Tibial artery (tissue), 4 donors: ENCODE results near the gene OSTF1.

Source experiments
- DNase-seq, 2 donors: peaks; one replicate each; pipeline ENCODE4 v3.0.0-alpha.2; 2019
- H3K27ac ChIP-seq, 2 donors: fragments of 200-600 bp; sonication (generic) in 1 of 2; 1 replicate in 1 of 2; 2 replicates in 1 of 2; pipeline ENCODE4 v1.5.1; 2018 to 2019; ENCODE audit warnings: mild to moderate bottlenecking in 1 of 2
- H3K27me3 ChIP-seq, 2 donors: fragments of 200-600 bp; sonication (generic) in 1 of 2; one replicate each; pipeline versions ENCODE4 v1.5.1 to v1.6.0; 2016 to 2019
- H3K36me3 ChIP-seq, 3 donors: fragments of 200-600 bp; sonication (generic) in 2 of 3; one replicate each; pipeline ENCODE4 v1.5.1; 2016 to 2019; ENCODE audit warnings: mild to moderate bottlenecking in 2 of 3
- H3K4me1 ChIP-seq, 4 donors: fragments of 200-600 bp; sonication (generic) in 2 of 4; 1 replicate in 3 of 4; 2 replicates in 1 of 4; pipeline ENCODE4 v1.5.1; 2016 to 2019
- H3K4me3 ChIP-seq, 2 donors: fragments of 200-600 bp; sonication (generic) in 1 of 2; 1 replicate in 1 of 2; 2 replicates in 1 of 2; pipeline ENCODE4 v1.5.1; 2018 to 2019; ENCODE audit warnings: mild to moderate bottlenecking in 2 of 2
- H3K9me3 ChIP-seq, 3 donors: fragments of 200-600 bp; sonication (generic) in 1 of 3; one replicate each; pipeline ENCODE4 v1.5.1; 2016 to 2019
- CTCF ChIP-seq, 2 experiments: fragments of 200-600 bp in 1 of 2; fragments of 450-650 bp in 1 of 2; IDR thresholded peaks; one replicate each; pipeline ENCODE4 v1.5.1; 2017 to 2019; ENCODE audit warnings: antibody characterized with exemption in 2 of 2, mild to moderate bottlenecking in 1 of 2, moderate library complexity in 1 of 2
- intact Hi-C: fragments of 100-400 bp; cut with DNase I; formaldehyde crosslinking; loops from one replicate; pipeline ENCODE4 v1.15.0; 2023; ENCODE audit warnings: low total_unique reads

Gene OSTF1

DNA sequence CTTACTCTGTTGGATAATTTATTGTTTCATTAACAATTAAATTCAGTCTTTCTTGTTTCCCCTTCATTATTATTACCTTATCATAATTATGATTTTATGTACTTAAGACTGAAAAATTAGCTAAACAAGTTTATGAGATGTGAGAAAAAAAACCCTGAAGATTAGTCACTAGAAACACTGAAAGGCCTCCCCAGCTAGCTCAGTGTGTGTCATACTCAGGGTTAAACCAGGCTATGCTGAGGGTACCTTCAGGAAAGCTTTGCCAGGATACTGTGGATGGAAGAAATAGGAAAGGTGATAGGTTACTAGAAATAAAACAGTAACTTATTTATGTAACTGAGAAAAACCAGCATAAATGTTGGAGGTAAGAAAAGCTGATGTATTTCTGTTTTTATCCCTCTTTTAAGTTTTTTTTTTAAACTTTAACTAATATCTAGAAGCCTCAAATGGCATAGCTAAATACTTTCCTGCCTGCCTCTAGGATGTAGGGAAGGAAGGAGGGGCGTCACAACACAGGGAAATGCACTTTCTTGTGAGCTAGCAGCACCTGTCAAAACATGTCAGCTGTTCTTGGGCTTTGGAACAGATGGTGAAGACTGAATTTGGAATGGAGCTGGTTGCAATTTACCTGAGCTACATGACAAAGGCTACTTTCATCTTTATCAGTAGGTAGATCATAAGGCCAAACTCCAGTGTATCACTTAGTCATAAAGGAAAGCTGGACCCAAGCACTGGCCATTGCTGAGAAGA, 24.6 kb upstream of the OSTF1 start:
- Histone ChIP-seq H3K9me3 (no peaks in the 10 kb centered on the region), H3K27me3 (no peaks in the 10 kb centered on the region), H3K4me3 (no peak overlapping the region), H3K27ac (no peak overlapping the region), H3K36me3 (peaks cover 22 to 53% (median 24%) of the 10 kb centered on the region in 3 donors), H3K4me1 (peaks cover 0 to 3% (median 0%) of the 10 kb centered on the region in 4 donors)
- no peak for DNase-seq
- no peak for TF ChIP-seq CTCF (IDR thresholded peaks at IDR 0.05)
- intact Hi-C loops = no loop called here

- Histone ChIP-seq H3K27ac (no peak overlapping the region), H3K9me3 (no peaks in the 10 kb centered on the region), H3K36me3 (peaks cover 22 to 57% (median 27%) of the 10 kb centered on the region in 3 donors), H3K27me3 (no peaks in the 10 kb centered on the region), H3K4me3 (no peak overlapping the region), H3K4me1 (peaks cover 0 to 3% (median 0%) of the 10 kb centered on the region in 4 donors)
- no peak for DNase-seq
- intact Hi-C loops = no loop called here
- no peak for TF ChIP-seq CTCF (IDR thresholded peaks at IDR 0.05)
Measured at GRCh38 chr9:75064307-75065025, 23.8 kb upstream of the OSTF1 start.

GRCh38 chr9:75065510-75065909, 22.8 kb upstream of the OSTF1 start:
- Histone ChIP-seq H3K36me3 (peaks cover 21 to 59% (median 27%) of the 10 kb centered on the region in 3 donors), H3K9me3 (no peaks in the 10 kb centered on the region), H3K4me1 (peaks cover 0 to 3% (median 0%) of the 10 kb centered on the region in 4 donors), H3K27me3 (no peaks in the 10 kb centered on the region), H3K4me3 (no peak overlapping the region), H3K27ac (no peak overlapping the region)
- TF ChIP-seq CTCF (IDR thresholded peaks at IDR 0.05) = no peak
- intact Hi-C loops = no loop called here
- no peak for DNase-seq

GRCh38 chr9:75067894-75068293, 20.4 kb upstream of the OSTF1 start:
- no peak overlapping the region for H3K27ac ChIP-seq
- intact Hi-C loops = no loop called here
- H3K36me3 ChIP-seq = peaks cover 13 to 52% (median 16%) of the 10 kb centered on the region in 3 donors
- DNase-seq = no peak
- TF ChIP-seq CTCF (IDR thresholded peaks at IDR 0.05) = no peak
- no peaks in the 10 kb centered on the region for H3K9me3 ChIP-seq
- peaks cover 0 to 3% (median 0%) of the 10 kb centered on the region in 4 donors for H3K4me1 ChIP-seq
- H3K27me3 ChIP-seq = no peaks in the 10 kb centered on the region
- no peak overlapping the region for H3K4me3 ChIP-seq

DNA sequence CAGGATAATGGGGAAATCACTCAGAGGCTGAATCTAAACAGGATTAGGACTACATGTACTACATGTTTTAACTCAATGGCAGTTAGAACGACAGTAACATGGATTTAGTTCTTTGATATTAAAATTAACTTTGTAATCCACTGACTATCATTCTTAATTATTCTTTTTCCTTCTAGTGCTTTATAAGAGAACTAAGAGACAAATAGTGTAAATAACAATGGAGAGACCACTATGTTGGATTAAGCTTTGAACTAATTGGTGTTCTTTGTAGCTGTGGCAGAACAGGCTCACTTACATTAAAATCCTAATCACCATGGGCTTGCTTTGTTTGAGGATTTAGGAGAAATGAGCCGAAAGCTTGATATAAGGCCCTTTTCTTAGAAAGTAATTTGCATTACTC, 19.1 kb upstream of the OSTF1 start:
- DNase-seq = no peak
- no peaks in the 10 kb centered on the region for H3K27me3 ChIP-seq
- H3K9me3 ChIP-seq = no peaks in the 10 kb centered on the region
- peaks cover 0 to 2% (median 0%) of the 10 kb centered on the region in 4 donors for H3K4me1 ChIP-seq
- no peak overlapping the region for H3K4me3 ChIP-seq
- TF ChIP-seq CTCF (IDR thresholded peaks at IDR 0.05) = no peak
- H3K36me3 ChIP-seq = peaks cover 8 to 52% (median 9%) of the 10 kb centered on the region in 3 donors
- H3K27ac ChIP-seq = no peak overlapping the region
- intact Hi-C loops = no loop called here
